A549 (cell line): ENCODE measurements around the gene EML2. TPM values are rescaled to one million over a fixed set of nuclear protein-coding genes. Genes with fewer than 3 reads are reported as not detected.

ENCODE experiments used
- ATAC-seq, 2 experiments: fragments of 200-7000 bp in 1 of 2; fragments of >200 bp in 1 of 2; cut with Nextera tagmentation in 1 of 2; cut with Tn5 transposase in 1 of 2; 3 replicates each; pipeline versions ENCODE4 v1.8.0 to v1.9.1; 2018 to 2020; ENCODE audit warnings: mild to moderate bottlenecking in 1 of 2, moderate library complexity in 1 of 2
- CTCF ChIA-PET: fragments of 300-600 bp; sonication (Branson Sonifier 250); formaldehyde crosslinking; extraction: SDS; loops from one replicate; lab custom pipeline; 2021; ENCODE audit warnings: antibody characterized with exemption, inconsistent platforms; lab: Yijun Ruan, JAX
- POLR2A ChIA-PET: fragments of 350-600 bp; formaldehyde crosslinking; extraction: SDS; loops from one replicate; lab custom pipeline; 2021; ENCODE audit warnings: antibody characterized with exemption, inconsistent platforms; lab: Yijun Ruan, JAX
- DNase-seq, 2 experiments: peaks; one replicate each; pipeline versions ENCODE4 v3.0.0 to v3.0.0-alpha.2; 2011 to 2016; ENCODE audit warnings: low read depth in 1 of 2, low spot score in 1 of 2
- FAIRE-seq: peaks from 2 replicates; lab custom pipeline; 2011; peaks lifted over from hg19 to GRCh38; lab: Jason Lieb, UNC
- H3K27ac ChIP-seq, 2 experiments: fragments of >200 bp; sonication (Bioruptor Twin); formaldehyde crosslinking; 3 replicates each; pipeline ENCODE4 v1.5.1; 2016 to 2017
- H3K4me1 ChIP-seq: fragments of >200 bp; sonication (Bioruptor Twin); formaldehyde crosslinking; 3 replicates; pipeline ENCODE4 v1.6.1; 2016
- H3K4me2 ChIP-seq: fragments of >200 bp; sonication (Bioruptor Twin); formaldehyde crosslinking; 3 replicates; pipeline ENCODE4 v1.6.1; 2016
- H3K4me3 ChIP-seq: fragments of >200 bp; sonication (Bioruptor Twin); formaldehyde crosslinking; 3 replicates; pipeline ENCODE4 v1.5.1; 2016
- H3K9me3 ChIP-seq: fragments of >200 bp; sonication (Bioruptor Twin); formaldehyde crosslinking; 3 replicates; pipeline ENCODE4 v1.6.1; 2016
- BCL3 ChIP-seq: fragments of >200 bp; sonication (Bioruptor Twin); formaldehyde crosslinking; IDR thresholded peaks from 3 replicates; pipeline ENCODE4 v1.6.1; 2016
- BHLHE40 ChIP-seq: IDR thresholded peaks from 2 replicates; pipeline ENCODE4 v1.6.1; 2012; ENCODE audit warnings: low read depth, low read length, inconsistent platforms
- CHD2 ChIP-seq: fragments of 150-350 bp; IDR thresholded peaks from 2 replicates; pipeline ENCODE4 v1.6.1; 2014; ENCODE audit warnings: low read length; ENCODE audit not compliant: partially characterized antibody
- CTCF ChIP-seq: fragments of >200 bp; sonication (Bioruptor Twin); formaldehyde crosslinking; IDR thresholded peaks from 3 replicates; pipeline ENCODE4 v1.5.1; 2016
- EHMT2 ChIP-seq: fragments of 200-600 bp; sonication (generic); IDR thresholded peaks from 2 replicates; pipeline ENCODE4 v1.6.1; 2016; ENCODE audit warnings: antibody characterized with exemption, low read depth, mild to moderate bottlenecking, moderate library complexity
- ELK1 ChIP-seq: fragments of 150-350 bp; IDR thresholded peaks from 2 replicates; pipeline ENCODE4 v1.6.1; 2014; ENCODE audit warnings: low read depth, mild to moderate bottlenecking, low read length
- EP300 ChIP-seq, 2 experiments: fragments of >200 bp; sonication (Bioruptor Twin); formaldehyde crosslinking; IDR thresholded peaks; 2 replicates in 1 of 2; 3 replicates in 1 of 2; pipeline ENCODE4 v1.6.1; 2016 to 2017
- FOSL2 ChIP-seq, 2 experiments: fragments of 450-650 bp in 1 of 2; fragments of >200 bp in 1 of 2; sonication (Bioruptor Twin) in 1 of 2; formaldehyde crosslinking; IDR thresholded peaks; 2 replicates each; pipeline versions ENCODE4 v1.5.0 to v1.6.1; 2016 to 2020; ENCODE audit warnings: mild to moderate bottlenecking in 1 of 2, moderate library complexity in 1 of 2
- HOXB13 ChIP-seq: fragments of 250-450 bp; sonication (Bioruptor Pico); IDR thresholded peaks from 2 replicates; pipeline ENCODE4 v1.5.0; 2020; ENCODE audit warnings: low read depth, mild to moderate bottlenecking, moderate library complexity
- JUN ChIP-seq, 2 experiments: fragments of >200 bp; sonication (Bioruptor Twin); formaldehyde crosslinking; IDR thresholded peaks; 2 replicates in 1 of 2; 3 replicates in 1 of 2; pipeline ENCODE4 v1.6.1; 2016 to 2017
- MAZ ChIP-seq: fragments of 150-350 bp; IDR thresholded peaks from 2 replicates; pipeline ENCODE4 v1.6.1; 2014; ENCODE audit warnings: antibody characterized with exemption, low read depth, low read length, borderline replicate concordance
- PBX3 ChIP-seq: IDR thresholded peaks from 2 replicates; pipeline ENCODE4 v1.6.1; 2012
- POLR2A ChIP-seq: IDR thresholded peaks from 2 replicates; pipeline ENCODE4 v1.6.1; 2012; ENCODE audit warnings: mild to moderate bottlenecking, low read length
- RAD21 ChIP-seq, 2 experiments: fragments of >200 bp in 1 of 2; sonication (Bioruptor Twin) in 1 of 2; formaldehyde crosslinking in 1 of 2; IDR thresholded peaks in 1 of 2; conservative IDR thresholded peaks in 1 of 2; 2 replicates in 1 of 2; 3 replicates in 1 of 2; pipeline ENCODE4 v1.6.1; 2012 to 2018; ENCODE audit warnings: inconsistent platforms in 1 of 2
- RARB ChIP-seq: fragments of 250-450 bp; sonication (Bioruptor Pico); IDR thresholded peaks from 2 replicates; pipeline ENCODE4 v1.8.0; 2021; ENCODE audit warnings: mild to moderate bottlenecking, moderate library complexity
- RCOR1 ChIP-seq: fragments of 150-350 bp; IDR thresholded peaks from 2 replicates; pipeline ENCODE4 v1.6.1; 2014; ENCODE audit warnings: antibody characterized with exemption, low read length, low read depth
- SMC3 ChIP-seq: fragments of >200 bp; sonication (Bioruptor Twin); formaldehyde crosslinking; IDR thresholded peaks from 3 replicates; pipeline ENCODE4 v1.6.1; 2018; ENCODE audit warnings: inconsistent platforms
- SREBF2 ChIP-seq: fragments of 450-650 bp; IDR thresholded peaks from 2 replicates; pipeline ENCODE4 v1.6.1; 2014; ENCODE audit warnings: mild to moderate bottlenecking, moderate library complexity
- ZC3H11A ChIP-seq: fragments of 450-650 bp; IDR thresholded peaks from 2 replicates; pipeline ENCODE4 v1.6.1; 2014; ENCODE audit warnings: antibody characterized with exemption, mild to moderate bottlenecking
- WGBS: methylation state at CpG from one replicate; pipeline ENCODE4 v1.1.6; 2017; ENCODE audit errors: missing lambda C conversion rate; 5-methylcytosine and 5-hydroxymethylcytosine counted together
- polyA plus RNA-seq, 4 experiments: library from polyadenylated mRNA; depleted of rRNA in 3 of 4; stranded (reverse); fragments of >200 nt; fragmentation: RNase III in 1 of 4; extraction: RNeasy Plus Mini Kit Qiagen cat#74134 plus additional on column Dnase treatment in 1 of 4; gene quantifications; 2 replicates in 3 of 4; 3 replicates in 1 of 4; pipeline ENCODE4 v1.2.3, GENCODE V29; 2011 to 2017

EML2 gene
- polyA plus RNA-seq, 2 of the 4 experiments (the other 2 are of a cell fraction), result 22.7 to 25.9 TPM

GRCh38 chr19:45682908-45683307 is 43.7 kb upstream of the EML2 start:
- ChIA-PET POLR2A (interaction anchor here (4.3 kb wide), 1 partner anchor 9 kb away, joined by 30 read pairs; the partner anchor contains the start of genes QPCTL and SNRPD2), CTCF (interaction anchor here (0.8 to 10.9 kb wide), 6 partner anchors 10 to 243 kb away, joined by 3 to 159 read pairs (median 44); partner anchors contain the start of genes GIPR, QPCTL and SNRPD2)
- FAIRE-seq, result no peak
- no peaks in the 10 kb centered on the region for H3K9me3 ChIP-seq
- H3K4me2 ChIP-seq, result no peak overlapping the region
- peak in 1 of 2 experiments; percentile 9; a peak in 1 of 6 replicates for ATAC-seq
- H3K27ac ChIP-seq, result no peak overlapping the region
- 80% methylated on average over 5 of the region's 5 CpGs for WGBS
- no peak overlapping the region for H3K4me3 ChIP-seq
- peaks cover 8% of the 10 kb centered on the region for H3K4me1 ChIP-seq
- TF ChIP-seq SREBF2 (no peak), SMC3 (no peak), MAZ (no peak), HOXB13 (CRISPR knock-in tag) (no peak), EHMT2 (no peak), CTCF (no peak), RCOR1 (no peak), PBX3 (no peak), JUN (IDR thresholded peaks at IDR 0.05) (no peak), BCL3 (no peak), RARB (CRISPR knock-in tag) (no peak)
- DNase-seq, result no peak

GRCh38 chr19:45682117-45682516 is 42.9 kb upstream of the EML2 start:
- Histone ChIP-seq H3K4me3 (peak overlapping the region; percentile 38; the same call in 2 of the 3 replicates), H3K9me3 (no peaks in the 10 kb centered on the region), H3K4me2 (peak overlapping the region; percentile 65), H3K4me1 (peaks cover 12% of the 10 kb centered on the region), H3K27ac (peak overlapping the region; percentile 67 to 87)
- ChIA-PET POLR2A (interaction anchor here (4.3 kb wide), 1 partner anchor 9 kb away, joined by 30 read pairs; the partner anchor contains the start of genes QPCTL and SNRPD2), CTCF (interaction anchor here (0.6 to 10.9 kb wide), 20 partner anchors 11 to 706 kb away, joined by 3 to 159 read pairs (median 5); partner anchors contain the start of genes GIPR, QPCTL, SIX5 and SNRPD2)
- WGBS, result 90% methylated on average over 8 of the region's 8 CpGs
- TF ChIP-seq RAD21 (conservative IDR thresholded peaks at IDR 0.05 in 1 of 2, IDR thresholded peaks at IDR 0.05 in 1 of 2), result no peak
- TF ChIP-seq EP300 (IDR thresholded peaks at IDR 0.05), result no peak
- no peak for TF ChIP-seq CTCF
- TF ChIP-seq BHLHE40, result no peak
- no peak for TF ChIP-seq CHD2
- no peak for TF ChIP-seq POLR2A
- TF ChIP-seq ELK1, result no peak
- TF ChIP-seq FOSL2 (IDR thresholded peaks at IDR 0.05), result no peak
- no peak for TF ChIP-seq FOSL2 (CRISPR knock-in tag; IDR thresholded peaks at IDR 0.05)
- TF ChIP-seq ZC3H11A, result no peak
- TF ChIP-seq SMC3, result no peak
- no peak for DNase-seq
- no peak for ATAC-seq
- FAIRE-seq, result no peak
